HG02678 (cell line): ENCODE measurements around the gene YIPF2.
"Not testable (repeated sequence)": the region's sequence is repeated elsewhere in the genome, so short reads cannot be mapped to it uniquely, and the experiment has no call there.

Experiments
- ATAC-seq: cut with Tn5 transposase; IDR thresholded peaks from one replicate; pipeline ENCODE4 v1.9.1; 2021; ENCODE audit warnings: mild to moderate bottlenecking, moderate library complexity; ENCODE audit not compliant: unreplicated experiment

YIPF2 gene

GRCh38 chr19:10878253-10878652, 50.2 kb downstream of the YIPF2 start:
- ATAC-seq = no peak

- not testable (repeated sequence) for ATAC-seq
These were observed 50.8 kb downstream of the YIPF2 start for GRCh38 chr19:10877608-10878007.

- peak; percentile 57 for ATAC-seq
These were observed 51.8 kb downstream of the YIPF2 start for GRCh38 chr19:10876459-10877240.

GRCh38 chr19:10874024-10874423, 54.4 kb downstream of the YIPF2 start:
- no peak for ATAC-seq

GRCh38 chr19:10872546-10873107, 55.8 kb downstream of the YIPF2 start:
- no peak for ATAC-seq
